Upper lobe of left lung (tissue), 4 donors: ENCODE measurements around the gene POLR1H.

Source experiments
- CTCF ChIP-seq, 6 experiments: fragments of 450-650 bp in 4 of 6; fragments of 200-600 bp in 2 of 6; sonication (generic) in 2 of 6; IDR thresholded peaks; one replicate each; pipeline ENCODE4 v1.5.1; 2016 to 2019; ENCODE audit warnings: antibody characterized with exemption in 6 of 6
- POLR2A ChIP-seq, 4 donors: fragments of 450-650 bp; IDR thresholded peaks; one replicate each; pipeline ENCODE4 v1.5.1; 2016 to 2017; ENCODE audit warnings: antibody characterized with exemption in 4 of 4, mild to moderate bottlenecking in 2 of 4
- POLR2AphosphoS5 ChIP-seq, 2 donors: sonication (generic); formaldehyde crosslinking; IDR thresholded peaks; one replicate each; pipeline ENCODE4 v1.5.1; 2017; ENCODE audit warnings: antibody characterized with exemption in 2 of 2

GRCh38 chr6:30066082-30066481, 5.0 kb downstream of the POLR1H start:
- no peak for TF ChIP-seq CTCF (IDR thresholded peaks at IDR 0.05)
- no peak for TF ChIP-seq POLR2AphosphoS5 (IDR thresholded peaks at IDR 0.05)
- no peak for TF ChIP-seq POLR2A (IDR thresholded peaks at IDR 0.05)
